Tibial nerve (tissue), 4 donors: ENCODE results near the gene PTOV1.

ENCODE experiments used
- CTCF ChIP-seq, 5 experiments: fragments of 200-600 bp in 3 of 5; fragments of 450-650 bp in 2 of 5; sonication (generic) in 3 of 5; IDR thresholded peaks; one replicate each; pipeline ENCODE4 v1.5.1; 2016 to 2019; ENCODE audit warnings: antibody characterized with exemption in 5 of 5, mild to moderate bottlenecking in 3 of 5, moderate library complexity in 2 of 5
- EP300 ChIP-seq, 2 donors: sonication (generic); formaldehyde crosslinking; IDR thresholded peaks; one replicate each; pipeline ENCODE4 v1.6.1; 2017; ENCODE audit warnings: antibody characterized with exemption in 2 of 2, mild to moderate bottlenecking in 1 of 2

GRCh38 chr19:49890349-49891311, 39.7 kb downstream of the PTOV1 start:
- TF ChIP-seq CTCF (IDR thresholded peaks at IDR 0.05) (peak in 3 of 5 experiments; percentile 1 to 38 (median 9)), EP300 (IDR thresholded peaks at IDR 0.05) (no peak)
